ENCODE data around the gene ZNF282.
A peak's percentile ranks its signal among the peaks of the same experiment; 100 is the strongest.
"Not testable (repeated sequence)": the region's sequence is repeated elsewhere in the genome, so short reads cannot be mapped to it uniquely, and the experiment has no call there.

The ZNF282 gene

GRCh38 chr7:149224352-149224751, 29.0 kb downstream of the ZNF282 start:
- DNase-seq (ENCODE audit: low spot score) = no peak

- no peak for DNase-seq (ENCODE audit: low spot score)
These were observed 29.8 kb downstream of the ZNF282 start for GRCh38 chr7:149225106-149225505.

DNA sequence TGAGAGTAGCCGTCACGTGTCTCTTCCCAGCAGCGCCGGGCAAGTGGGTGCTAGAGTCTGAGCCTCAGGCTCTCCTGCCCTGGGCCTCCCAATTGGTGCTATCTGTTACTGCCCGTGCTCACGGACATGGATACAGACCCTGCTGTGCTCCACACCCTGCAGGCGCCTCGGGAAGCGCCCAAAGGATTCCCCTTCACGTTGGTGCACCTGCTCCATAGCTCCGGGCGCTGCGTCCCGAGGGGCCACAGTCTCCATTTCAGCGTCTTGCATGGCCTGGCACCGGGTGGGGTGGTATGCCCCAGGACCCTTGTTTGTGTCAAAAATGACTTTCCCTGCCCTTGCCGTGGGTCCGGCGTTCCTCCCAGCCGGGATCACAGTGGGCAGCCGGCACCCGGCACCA, 30.3 kb downstream of the ZNF282 start:
- DNase-seq (ENCODE audit: low spot score) = no peak

DNA sequence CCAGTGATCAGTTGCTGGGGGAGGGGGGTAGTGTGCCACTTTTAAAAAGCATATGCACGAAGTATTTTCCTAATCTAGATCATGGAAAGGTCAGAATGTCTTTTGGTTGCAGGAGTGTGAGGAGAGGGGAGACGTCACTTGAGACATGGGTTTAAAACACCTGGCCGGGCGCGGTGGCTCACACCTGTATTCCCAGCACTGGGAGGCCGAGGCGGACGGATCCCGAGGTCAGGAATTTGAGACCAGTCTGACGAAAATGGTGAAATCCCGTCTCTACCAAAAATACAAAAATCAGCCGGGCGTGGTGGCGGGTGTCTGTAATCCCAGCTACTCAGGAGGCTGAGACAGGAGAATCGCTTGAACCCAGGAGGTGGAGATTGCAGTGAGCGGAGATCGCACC, 31.0 kb downstream of the ZNF282 start:
- DNase-seq (ENCODE audit: low spot score) = not testable (repeated sequence)

GRCh38 chr7:149226840-149227494, 31.6 kb downstream of the ZNF282 start:
- DNase-seq (ENCODE audit: low spot score) = no peak

- DNase-seq (ENCODE audit: low spot score) = no peak
These were observed 33.6 kb downstream of the ZNF282 start for GRCh38 chr7:149228831-149229471.

DNA sequence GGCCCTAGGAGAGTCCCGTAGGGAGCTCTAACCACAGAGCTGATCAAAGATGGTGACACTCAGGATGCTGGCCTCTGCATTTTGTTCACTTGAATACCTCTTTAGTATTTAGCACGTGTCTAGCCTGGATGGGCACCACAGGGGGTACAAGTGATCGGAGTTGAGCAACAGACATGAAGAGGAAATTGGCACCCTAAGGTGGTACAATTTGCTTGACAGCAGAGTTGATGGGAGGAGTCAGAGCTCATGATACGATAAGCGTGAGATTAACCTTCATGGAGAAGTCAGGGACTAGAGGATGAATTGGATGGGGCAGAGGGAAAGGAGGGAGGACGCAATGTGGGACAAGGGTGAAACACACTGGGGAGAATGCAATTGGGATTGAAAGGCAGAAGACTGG, 34.2 kb downstream of the ZNF282 start:
- DNase-seq (ENCODE audit: low spot score) = no peak

DNA sequence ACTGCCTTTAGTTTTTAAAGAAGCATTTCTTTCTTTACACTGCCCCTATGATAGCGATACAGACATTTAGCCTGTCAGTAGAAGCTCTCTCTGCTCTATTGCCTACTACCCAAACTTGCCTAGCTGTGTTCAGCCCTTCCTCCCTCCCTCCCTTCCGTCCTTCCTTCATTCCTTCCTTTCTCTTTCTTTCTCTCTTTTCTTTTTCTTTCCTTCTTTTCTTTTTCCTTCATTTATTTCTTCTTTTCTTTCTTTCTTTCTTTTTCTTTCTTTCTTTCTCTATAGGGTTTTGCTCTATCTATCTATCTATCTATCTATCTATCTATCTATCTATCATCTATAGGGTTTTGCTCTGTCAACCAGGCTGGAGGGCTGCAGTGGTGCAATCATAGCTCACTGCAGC, 37.0 kb downstream of the ZNF282 start:
- DNase-seq (ENCODE audit: low spot score) = no peak

- DNase-seq (ENCODE audit: low spot score) = peak; percentile 77
These were observed 38.4 kb downstream of the ZNF282 start for GRCh38 chr7:149233655-149234204.

GRCh38 chr7:149237502-149237901, 42.2 kb downstream of the ZNF282 start:
- DNase-seq (ENCODE audit: low spot score) = no peak

DNA sequence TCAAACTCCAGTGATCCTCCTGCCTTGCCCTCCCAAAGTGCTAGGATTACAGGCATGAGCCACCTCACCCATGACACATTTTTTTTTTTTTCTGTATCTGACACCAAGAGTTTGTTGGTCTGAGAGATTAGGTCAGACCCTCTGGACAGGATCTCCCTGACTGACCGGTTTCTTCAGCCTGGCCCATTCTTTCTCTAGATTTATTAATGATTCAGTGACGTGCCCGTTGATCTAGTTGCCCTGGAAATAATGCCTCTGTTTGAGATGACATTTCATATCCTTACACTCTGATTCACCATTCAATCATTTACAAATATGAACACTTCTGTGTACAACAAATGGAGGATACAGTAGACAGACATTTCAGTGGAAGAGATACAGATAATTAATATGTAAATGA, 42.7 kb downstream of the ZNF282 start:
- peak; percentile 53 for DNase-seq (ENCODE audit: low spot score)

DNA sequence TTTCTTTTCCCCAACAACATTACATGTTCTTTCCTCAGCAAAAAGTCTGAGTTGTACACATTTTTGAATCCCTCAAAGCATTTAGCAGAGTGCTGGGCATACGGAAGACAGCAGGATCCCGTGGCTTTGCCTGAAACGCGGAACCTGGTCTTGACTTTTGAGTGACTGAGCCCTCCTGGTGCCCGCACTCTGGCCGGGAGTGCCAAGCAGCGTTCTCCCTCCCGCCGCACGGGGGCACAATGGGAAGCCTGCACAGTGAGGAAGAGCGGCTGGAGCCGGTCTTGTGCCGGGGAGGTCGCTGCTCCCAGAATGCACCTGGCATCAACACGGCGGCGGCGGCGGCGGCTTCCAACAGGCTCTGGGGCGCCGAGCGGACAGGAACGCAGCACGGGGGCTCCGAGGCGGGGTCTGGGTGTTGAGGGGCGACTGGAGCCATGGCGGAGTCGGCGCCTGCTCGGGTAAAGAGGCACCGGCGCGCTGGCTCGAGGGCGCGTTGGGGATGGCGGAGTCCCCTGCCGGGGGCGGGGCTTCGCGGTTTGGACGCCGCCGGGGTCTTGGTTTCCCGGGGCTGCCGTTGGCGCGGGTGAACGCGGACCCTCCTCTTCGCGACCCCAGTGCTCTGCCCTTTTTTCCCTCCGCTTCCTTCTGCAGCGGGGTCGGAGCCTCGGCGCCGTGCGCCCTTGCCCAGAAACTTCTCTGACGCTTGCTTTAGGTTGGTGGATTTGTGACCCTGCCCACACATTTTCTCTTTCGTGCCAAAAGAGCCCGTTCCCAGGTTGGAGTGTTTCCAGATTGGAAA, 44.2 kb downstream of the ZNF282 start, which contains the start of gene ZNF212:
ZNF212 (plus strand) TSS at position 307 of the 799 bp plus-strand sequence; CDS start at position 435, 128 bp downstream.
- peak; percentile 97 for DNase-seq (ENCODE audit: low spot score)

GRCh38 chr7:149240637-149241036, 45.3 kb downstream of the ZNF282 start:
- DNase-seq (ENCODE audit: low spot score) = no peak

GRCh38 chr7:149241696-149242095, 46.4 kb downstream of the ZNF282 start:
- no peak for DNase-seq (ENCODE audit: low spot score)

GRCh38 chr7:149245244-149245643, 49.9 kb downstream of the ZNF282 start:
- no peak for DNase-seq (ENCODE audit: low spot score)

DNA sequence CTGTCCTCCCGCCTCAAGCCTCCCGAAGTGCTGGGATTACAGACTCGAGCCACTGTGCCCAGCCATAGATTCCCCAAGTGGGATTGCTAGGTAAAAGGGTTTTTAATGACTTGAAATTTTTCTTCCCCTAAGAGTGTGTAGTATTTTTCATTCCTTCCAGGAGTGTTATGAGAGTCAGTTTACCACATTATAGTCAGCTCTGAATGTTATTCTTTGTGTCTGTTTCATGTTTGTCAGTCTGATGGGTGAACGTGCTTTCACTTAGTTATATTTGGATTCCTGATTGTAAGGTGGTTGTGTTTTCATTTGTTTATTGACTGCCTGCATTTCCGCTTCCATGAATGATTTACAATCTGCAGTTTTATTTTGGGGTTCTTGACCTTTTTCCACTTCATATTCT, 50.4 kb downstream of the ZNF282 start:
- no peak for DNase-seq (ENCODE audit: low spot score)

- DNase-seq (ENCODE audit: low spot score) = no peak
These were observed 53.4 kb downstream of the ZNF282 start for GRCh38 chr7:149248777-149249176.

DNA sequence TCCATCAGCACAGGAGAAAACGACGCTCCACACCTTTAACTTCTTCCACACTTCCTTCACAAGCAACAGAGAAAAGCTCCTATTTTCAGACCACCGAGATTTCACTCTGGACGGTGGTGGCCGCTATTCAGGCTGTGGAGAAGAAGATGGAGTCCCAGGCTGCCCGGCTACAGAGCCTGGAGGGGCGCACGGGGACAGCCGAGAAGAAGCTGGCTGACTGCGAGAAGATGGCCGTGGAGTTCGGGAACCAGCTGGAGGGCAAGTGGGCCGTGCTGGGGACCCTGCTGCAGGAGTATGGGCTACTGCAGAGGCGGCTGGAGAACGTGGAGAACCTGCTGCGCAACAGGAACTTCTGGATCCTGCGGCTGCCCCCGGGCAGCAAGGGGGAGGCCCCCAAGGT, 54.8 kb downstream of the ZNF282 start:
- DNase-seq (ENCODE audit: low spot score) = not testable (repeated sequence)

- not testable (repeated sequence) for DNase-seq (ENCODE audit: low spot score)
These were observed 56.2 kb downstream of the ZNF282 start for GRCh38 chr7:149251518-149251917.

DNA sequence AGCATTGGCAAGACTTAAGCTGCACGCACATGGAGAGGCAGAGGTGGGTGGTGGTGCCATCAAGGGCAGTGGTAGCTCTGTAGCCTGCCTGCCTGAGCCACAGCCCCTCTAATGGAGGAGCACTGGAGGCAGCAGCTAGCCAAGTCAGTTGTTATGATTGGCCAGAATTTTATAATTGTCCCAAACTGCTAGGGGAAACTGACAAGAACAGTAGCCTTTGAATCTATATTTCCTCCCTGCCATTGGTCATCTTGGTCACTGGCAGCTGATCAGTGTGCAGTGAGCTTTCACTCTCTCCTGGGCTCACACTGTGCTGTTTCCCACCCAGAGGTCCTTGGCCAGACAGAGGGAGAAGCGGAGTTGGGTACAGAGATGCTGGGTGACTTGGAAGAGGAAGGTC, 57.0 kb downstream of the ZNF282 start:
- DNase-seq (ENCODE audit: low spot score) = no peak

DNA sequence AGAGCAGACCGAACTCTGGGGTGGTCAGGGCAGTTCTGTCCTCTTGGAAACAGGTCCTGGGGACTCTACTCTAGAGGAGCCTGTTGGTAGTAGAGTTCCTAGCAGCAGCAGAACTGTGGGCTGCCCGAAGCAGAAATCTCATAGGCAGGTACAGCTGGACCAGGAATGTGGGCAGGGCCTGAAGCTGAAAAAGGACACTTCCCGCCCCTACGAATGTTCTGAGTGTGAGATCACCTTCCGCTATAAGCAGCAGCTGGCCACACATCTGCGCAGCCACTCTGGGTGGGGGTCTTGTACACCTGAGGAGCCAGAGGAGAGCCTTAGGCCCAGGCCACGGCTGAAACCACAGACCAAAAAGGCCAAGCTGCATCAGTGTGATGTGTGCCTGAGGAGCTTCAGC, 58.3 kb downstream of the ZNF282 start:
- DNase-seq (ENCODE audit: low spot score) = no peak

DNA sequence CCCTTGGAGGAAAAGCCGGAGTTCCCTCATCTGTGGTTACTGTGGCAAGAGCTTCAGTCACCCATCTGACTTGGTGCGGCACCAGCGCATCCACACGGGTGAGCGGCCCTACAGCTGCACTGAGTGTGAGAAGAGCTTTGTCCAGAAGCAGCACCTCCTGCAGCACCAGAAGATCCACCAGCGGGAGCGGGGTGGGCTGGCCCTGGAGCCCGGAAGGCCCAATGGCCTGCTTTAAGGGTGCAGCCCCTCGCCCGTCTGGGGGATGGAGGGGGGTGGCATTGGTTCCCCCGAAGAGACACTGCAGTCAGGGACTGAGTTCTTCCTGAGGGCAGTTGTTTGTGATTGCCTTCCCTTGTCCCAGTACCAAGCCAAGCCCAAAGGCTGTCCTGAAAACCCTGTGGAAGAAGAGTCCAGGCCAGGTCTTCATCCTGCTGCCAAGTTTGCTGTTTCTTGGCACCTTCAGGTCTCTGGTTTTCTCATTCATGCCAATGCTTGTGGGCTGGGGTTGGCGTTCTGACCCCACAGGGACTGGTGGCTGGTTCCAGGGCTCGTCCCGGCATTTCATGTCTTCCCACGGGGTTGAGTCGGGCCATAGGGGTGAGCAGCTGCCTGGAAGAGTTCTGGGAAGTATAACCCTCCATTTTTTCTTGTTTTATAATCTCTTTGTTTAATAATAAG, 59.0 kb downstream of the ZNF282 start:
- DNase-seq (ENCODE audit: low spot score) = no peak

All from AG08396 (cell line).